ENCODE data around the gene COX20. TPM values are rescaled to one million over a fixed set of nuclear protein-coding genes. Genes with fewer than 3 reads are reported as not detected.

Gene COX20
- total and polyA plus RNA-seq, 10 of the 15 experiments (the other 5 are each of a cell fraction or from before 2014, with no cell fraction given) = 22.8 to 112 (median 52.7) TPM

DNA sequence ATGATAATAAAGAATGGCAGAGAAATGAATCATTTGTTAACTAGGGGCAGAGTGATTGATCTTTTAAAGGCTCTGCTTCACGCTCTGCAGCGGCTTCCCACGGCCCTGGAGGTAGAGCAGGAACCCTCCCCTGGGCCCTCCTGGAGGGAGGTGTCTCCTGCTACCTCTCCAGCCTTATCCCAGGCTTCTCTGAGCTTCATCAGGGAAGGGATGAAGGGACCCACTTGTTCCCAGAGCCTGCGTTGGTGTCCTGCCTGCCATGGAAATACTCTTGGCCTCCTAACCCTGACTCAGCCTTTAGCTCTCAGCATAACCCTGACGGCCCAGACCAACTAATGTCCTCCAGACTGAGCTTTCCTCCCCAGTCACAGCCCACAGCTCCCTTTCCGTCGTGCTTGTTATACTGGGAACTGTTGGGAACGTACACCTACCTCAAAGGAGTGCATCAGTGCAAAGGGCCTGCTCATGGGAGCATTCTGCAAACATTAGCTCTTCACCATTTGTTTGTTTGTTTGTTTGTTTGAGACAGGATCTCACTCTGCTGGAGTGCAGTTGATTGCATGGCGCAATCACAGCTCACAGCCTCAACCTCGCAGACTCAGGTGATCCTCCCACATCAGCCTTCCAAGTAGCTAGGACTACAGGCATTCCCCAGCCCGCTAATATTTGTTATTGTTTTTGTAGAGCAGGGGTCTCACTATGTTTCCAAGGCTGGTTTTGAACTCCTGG is 46.3 kb downstream of the COX20 start:
- Histone ChIP-seq H3K9ac (ENCODE audit: control insufficient read depth, insufficient read depth, low read length) (no peak overlapping the region), H3K27me3 (replicated peaks in 1 of 2; ENCODE audit: control insufficient read depth in 2 of 2, insufficient read depth in 2 of 2, low read length in 1 of 2) (no peaks in the 10 kb centered on the region), H3K4me2 (ENCODE audit: control insufficient read depth, insufficient read depth) (no peak overlapping the region), H2AFZ (ENCODE audit: control insufficient read depth, low read depth, low read length) (no peak overlapping the region), H4K20me1 (ENCODE audit: control insufficient read depth, insufficient read depth) (no peaks in the 10 kb centered on the region), H3K4me3 (no peak overlapping the region), H3K36me3 (ENCODE audit: control insufficient read depth in 2 of 2, insufficient read depth in 2 of 2, low read length in 1 of 2) (no peaks in the 10 kb centered on the region), H3K79me2 (ENCODE audit: control insufficient read depth, insufficient read depth, low read length) (no peaks in the 10 kb centered on the region), H3K9me3 (replicated peaks; ENCODE audit: control insufficient read depth, insufficient read depth, low read length) (no peaks in the 10 kb centered on the region), H3K4me1 (ENCODE audit: control insufficient read depth, insufficient read depth, low read length) (no peaks in the 10 kb centered on the region), H3K27ac (ENCODE audit: control insufficient read depth, insufficient read depth) (no peak overlapping the region)
- intact Hi-C loops (cut with micrococcal nuclease; ENCODE audit: unreplicated experiment) = no loop called here
- ChIA-PET SMC1A (ENCODE audit: uncharacterized antibody, unreplicated experiment) (no interaction called here), CTCF (interaction anchor here (0.5 kb wide), 1 partner anchor 54 kb away, joined by 4 read pairs; no protein-coding TSS in a partner anchor), POLR2A (no interaction called here), RAD21 (ENCODE audit: unreplicated experiment) (interaction anchor here (0.6 kb wide), 1 partner anchor 31 kb away, joined by 3 read pairs; no protein-coding TSS in a partner anchor)
- ATAC-seq (no peak), FAIRE-seq (no peak), DNase-seq (ENCODE audit: low read depth, low spot score) (no peak)
- in situ Hi-C loops (cut with MboI) = no loop called here
- 42% methylated on average over 11 of the region's 11 CpGs for WGBS (ENCODE audit: insufficient coverage, insufficient replicate concordance, low lambda C conversion rate, missing lambda C conversion rate)
- no peak for TF ChIP-seq EED (IDR thresholded peaks at IDR 0.05; ENCODE audit: low read depth)
- TF ChIP-seq TARDBP (IDR thresholded peaks at IDR 0.05; ENCODE audit: borderline replicate concordance) = no peak
- no peak for TF ChIP-seq ESRRA (IDR thresholded peaks at IDR 0.05; ENCODE audit: low read length)
- TF ChIP-seq, protein P1, sequence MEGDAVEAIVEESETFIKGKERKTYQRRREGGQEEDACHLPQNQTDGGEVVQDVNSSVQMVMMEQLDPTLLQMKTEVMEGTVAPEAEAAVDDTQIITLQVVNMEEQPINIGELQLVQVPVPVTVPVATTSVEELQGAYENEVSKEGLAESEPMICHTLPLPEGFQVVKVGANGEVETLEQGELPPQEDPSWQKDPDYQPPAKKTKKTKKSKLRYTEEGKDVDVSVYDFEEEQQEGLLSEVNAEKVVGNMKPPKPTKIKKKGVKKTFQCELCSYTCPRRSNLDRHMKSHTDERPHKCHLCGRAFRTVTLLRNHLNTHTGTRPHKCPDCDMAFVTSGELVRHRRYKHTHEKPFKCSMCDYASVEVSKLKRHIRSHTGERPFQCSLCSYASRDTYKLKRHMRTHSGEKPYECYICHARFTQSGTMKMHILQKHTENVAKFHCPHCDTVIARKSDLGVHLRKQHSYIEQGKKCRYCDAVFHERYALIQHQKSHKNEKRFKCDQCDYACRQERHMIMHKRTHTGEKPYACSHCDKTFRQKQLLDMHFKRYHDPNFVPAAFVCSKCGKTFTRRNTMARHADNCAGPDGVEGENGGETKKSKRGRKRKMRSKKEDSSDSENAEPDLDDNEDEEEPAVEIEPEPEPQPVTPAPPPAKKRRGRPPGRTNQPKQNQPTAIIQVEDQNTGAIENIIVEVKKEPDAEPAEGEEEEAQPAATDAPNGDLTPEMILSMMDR (IDR thresholded peaks at IDR 0.05 in 2 of 3, conservative IDR thresholded peaks at IDR 0.05 in 1 of 3; ENCODE audit: control insufficient read depth in 2 of 3, extremely low read depth in 1 of 3, insufficient read depth in 1 of 3, low read depth in 3 of 3, low read length in 3 of 3) = no peak
- TF ChIP-seq POLR2AphosphoS2 (IDR thresholded peaks at IDR 0.05; ENCODE audit: low read depth, low read length) = no peak
- no peak for TF ChIP-seq EP300 (IDR thresholded peaks at IDR 0.05; ENCODE audit: borderline replicate concordance in 1 of 2, control insufficient read depth in 1 of 2, low read depth in 2 of 2, low read length in 2 of 2)
- no peak for TF ChIP-seq NR2F1 (conservative IDR thresholded peaks at IDR 0.05)
- TF ChIP-seq NBN (IDR thresholded peaks at IDR 0.05) = no peak
- BruUV-seq (replicated peaks) = no TSS peak
